ENCODE data around the gene FNBP1. TPM values are rescaled to one million over a fixed set of nuclear protein-coding genes. Genes with fewer than 3 reads are reported as not detected.

FNBP1 gene
- polyA plus RNA-seq, 1 donor, result 19.1 TPM

- no peak for DNase-seq (ENCODE audit: low read depth)
These were observed 2.9 kb upstream of the FNBP1 start for GRCh38 chr9:130045725-130046450.

GRCh38 chr9:130043654-130044623 is 950 bp upstream of the FNBP1 start:
- DNase-seq (ENCODE audit: low read depth), result no peak

- no peak for DNase-seq (ENCODE audit: low read depth)
These were observed 544 bp downstream of the FNBP1 start for GRCh38 chr9:130042406-130042884.

- DNase-seq (ENCODE audit: low read depth), result no peak
These were observed 1.2 kb downstream of the FNBP1 start for GRCh38 chr9:130041648-130042405.

DNA sequence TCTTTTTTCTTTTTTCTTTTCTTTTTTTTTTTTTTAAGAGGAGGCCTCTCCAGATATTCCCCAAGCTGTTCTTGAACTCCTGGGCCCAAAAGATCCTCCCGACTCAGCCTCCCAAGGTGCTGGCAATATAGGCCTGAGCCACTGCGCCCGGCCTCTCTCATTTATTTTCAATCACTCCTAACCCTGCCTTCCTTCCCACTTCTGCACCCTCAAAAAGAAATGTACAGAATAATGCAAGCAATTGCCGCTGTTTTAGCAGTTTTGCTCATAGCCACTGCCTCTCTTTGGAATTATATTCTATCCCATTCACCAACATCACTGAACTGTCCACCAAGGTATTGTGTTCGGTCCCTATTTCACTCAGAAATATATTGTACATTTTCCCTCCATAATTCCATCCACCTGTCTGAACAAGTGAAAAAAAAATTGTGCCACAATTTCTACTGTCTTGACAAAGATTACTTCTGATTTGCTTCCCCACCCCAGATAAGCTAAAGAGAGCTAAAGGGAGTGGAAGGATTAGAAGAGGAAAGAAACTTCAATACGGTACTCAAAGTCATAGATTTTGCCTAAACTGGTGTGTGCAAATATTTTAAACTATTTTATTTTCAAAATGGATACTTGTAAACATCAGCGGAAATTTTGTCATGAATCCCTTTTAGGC is 1.9 kb downstream of the FNBP1 start:
- no peak for DNase-seq (ENCODE audit: low read depth)

- no peak for DNase-seq (ENCODE audit: low read depth)
These were observed 3.4 kb downstream of the FNBP1 start for GRCh38 chr9:130039528-130040147.

GRCh38 chr9:130036099-130036498 is 6.9 kb downstream of the FNBP1 start:
- DNase-seq (ENCODE audit: low read depth), result no peak

DNA sequence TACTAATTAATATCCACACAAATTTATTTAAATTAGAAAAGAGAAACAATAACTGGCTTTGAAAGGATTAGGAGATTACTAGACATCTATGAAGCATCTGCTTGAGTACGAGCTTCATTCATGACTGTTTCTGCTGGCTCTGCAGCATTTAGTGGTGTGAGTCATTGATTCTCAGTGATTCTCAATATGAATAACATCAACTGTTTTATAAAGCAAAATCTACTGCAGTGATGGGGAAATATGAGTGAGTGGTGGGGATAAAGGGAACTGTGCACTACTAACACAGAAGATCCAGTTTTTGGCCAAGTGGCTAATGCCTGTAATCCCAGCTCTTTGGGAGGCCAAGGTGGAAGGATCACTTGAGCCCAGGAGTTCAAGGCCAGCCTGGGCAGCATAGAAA is 8.4 kb downstream of the FNBP1 start:
- DNase-seq (ENCODE audit: low read depth), result no peak

DNA sequence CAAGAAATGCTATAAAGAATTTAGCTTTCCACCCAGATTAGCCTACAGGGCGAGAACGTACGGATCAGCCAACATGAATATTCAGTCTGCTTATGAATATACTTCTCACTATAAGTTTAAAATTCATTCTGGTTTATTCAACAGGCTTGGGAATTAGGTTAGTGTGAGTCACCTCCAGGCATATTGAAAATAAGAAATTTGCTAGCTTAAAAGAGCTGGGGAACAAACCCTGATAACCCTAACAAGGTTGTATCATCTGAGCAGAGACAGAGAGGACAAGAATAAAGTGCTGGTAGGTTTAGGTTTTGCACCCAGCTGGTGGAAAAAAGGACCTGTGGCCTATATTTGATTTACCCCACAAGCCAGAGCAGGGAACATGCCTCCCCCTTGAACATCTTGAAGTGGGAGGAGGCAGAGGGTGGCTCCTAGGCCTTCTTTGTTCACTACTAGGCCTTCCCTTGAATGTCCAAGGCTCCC is 12.3 kb downstream of the FNBP1 start:
- no peak for DNase-seq (ENCODE audit: low read depth)

- DNase-seq (ENCODE audit: low read depth), result no peak
These were observed 13.6 kb downstream of the FNBP1 start for GRCh38 chr9:130029223-130029973.

DNA sequence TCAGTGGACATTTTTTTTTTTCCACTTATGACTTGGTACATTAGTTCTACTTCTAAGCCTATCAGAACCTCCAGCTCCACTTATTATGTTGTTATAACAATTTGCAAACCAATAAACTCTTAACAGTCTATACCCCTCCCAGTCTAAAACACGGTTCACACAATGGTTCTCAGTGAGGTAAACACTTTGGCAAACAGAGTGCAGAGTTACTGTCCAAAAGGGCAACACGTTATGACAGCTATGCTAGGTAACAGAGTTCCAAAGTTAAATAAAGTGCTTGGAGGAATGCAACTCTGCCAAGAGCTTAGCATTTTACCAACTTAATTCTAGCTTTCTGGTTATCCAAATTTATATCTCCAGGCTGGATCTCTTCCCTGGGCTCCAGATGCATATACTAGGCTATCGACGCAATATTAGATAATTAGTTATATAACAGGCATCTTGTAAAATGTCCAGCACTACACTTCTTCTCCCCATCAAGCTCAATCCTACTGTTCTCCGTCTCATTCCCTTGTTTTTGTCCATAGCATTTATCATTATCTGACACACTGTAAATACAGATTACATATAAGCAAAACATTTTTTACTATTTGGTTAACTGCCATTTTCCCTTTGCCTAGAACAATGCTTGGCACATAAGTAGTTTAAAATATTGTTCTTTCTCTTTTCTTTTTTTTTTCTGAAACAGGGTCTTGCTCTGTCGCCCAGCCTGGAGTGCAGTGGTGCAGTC is 14.3 kb downstream of the FNBP1 start:
- DNase-seq (ENCODE audit: low read depth), result no peak

DNA sequence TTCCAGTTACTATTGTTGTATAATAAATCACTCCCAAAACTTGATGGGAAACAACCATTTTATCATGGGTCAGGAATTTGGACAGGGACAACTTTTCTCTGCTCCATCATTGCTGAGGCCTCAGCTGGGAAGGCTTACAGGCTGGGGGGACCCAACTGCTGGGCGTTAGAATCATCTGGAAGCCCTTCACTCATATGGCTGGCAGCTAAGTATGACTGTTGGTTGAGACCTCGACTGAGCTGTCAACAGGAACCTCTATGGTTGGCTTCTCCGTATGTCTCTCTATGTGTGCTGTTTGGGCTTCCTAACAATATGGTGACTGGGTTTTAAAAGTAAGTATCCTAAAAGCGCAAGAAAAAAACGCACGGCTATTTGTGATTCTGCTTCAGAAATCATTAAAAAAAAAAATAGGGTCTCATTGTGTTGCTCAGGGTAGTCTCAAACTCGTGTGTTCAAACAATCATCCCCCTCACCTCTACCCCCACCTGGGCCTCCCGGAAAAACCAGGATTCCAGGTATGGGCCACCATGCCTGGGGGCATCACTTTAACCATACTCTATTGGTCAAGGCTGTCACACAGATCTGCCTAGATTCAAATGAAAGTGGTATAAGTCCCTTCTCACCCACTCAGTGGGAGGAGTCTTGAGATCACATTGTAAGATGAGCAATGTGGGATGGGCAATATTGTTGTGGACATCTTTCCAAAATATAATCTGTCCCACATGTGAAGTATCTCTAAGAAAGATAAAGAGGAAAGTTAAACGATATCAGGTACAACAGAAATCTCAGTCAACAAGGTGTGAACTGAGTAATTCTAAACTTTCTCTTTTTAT is 15.2 kb downstream of the FNBP1 start:
- no peak for DNase-seq (ENCODE audit: low read depth)

- no peak for DNase-seq (ENCODE audit: low read depth)
These were observed 16.2 kb downstream of the FNBP1 start for GRCh38 chr9:130026583-130027340.

GRCh38 chr9:130024597-130024994 is 18.4 kb downstream of the FNBP1 start:
- no peak for DNase-seq (ENCODE audit: low read depth)

DNA sequence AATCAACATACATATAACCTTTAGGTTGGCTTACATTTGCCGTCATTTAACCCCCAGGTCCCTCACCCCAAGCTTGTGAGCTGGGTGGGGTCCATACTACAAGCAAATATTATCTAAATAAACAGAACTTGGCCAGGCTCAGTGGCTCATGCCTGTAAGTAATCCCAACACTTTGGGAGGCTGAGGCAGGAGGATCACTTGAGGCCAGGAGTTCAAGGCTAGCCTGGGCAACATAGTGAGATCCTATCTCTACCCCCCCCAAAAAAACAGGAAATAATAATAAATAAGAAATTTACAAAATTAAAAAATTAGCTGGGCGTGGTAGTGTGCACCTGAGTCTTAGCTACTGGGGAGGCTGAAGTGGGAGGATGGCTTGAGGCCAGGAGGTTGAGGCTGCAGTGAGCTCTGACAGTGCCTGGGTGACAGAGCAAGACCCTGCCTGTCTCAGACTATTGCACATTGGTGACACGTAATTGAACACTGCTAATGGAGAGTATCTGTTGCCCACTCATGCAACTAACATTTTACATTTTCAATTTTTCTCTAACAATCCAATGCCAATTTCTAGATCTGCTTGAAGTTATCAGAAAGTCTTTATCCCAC is 18.9 kb downstream of the FNBP1 start:
- DNase-seq (ENCODE audit: low read depth), result no peak

GRCh38 chr9:130023144-130023787 is 19.7 kb downstream of the FNBP1 start:
- DNase-seq (ENCODE audit: low read depth), result no peak

All from forelimb muscle (tissue), 1 donor.